HG03060 (cell line): ENCODE measurements around the gene PHACTR1.

Experiments
- ATAC-seq: cut with Tn5 transposase; IDR thresholded peaks from one replicate; pipeline ENCODE4 v1.9.1; 2021; ENCODE audit warnings: low read depth, moderate number of reproducible peaks; ENCODE audit not compliant: unreplicated experiment

The PHACTR1 gene

DNA sequence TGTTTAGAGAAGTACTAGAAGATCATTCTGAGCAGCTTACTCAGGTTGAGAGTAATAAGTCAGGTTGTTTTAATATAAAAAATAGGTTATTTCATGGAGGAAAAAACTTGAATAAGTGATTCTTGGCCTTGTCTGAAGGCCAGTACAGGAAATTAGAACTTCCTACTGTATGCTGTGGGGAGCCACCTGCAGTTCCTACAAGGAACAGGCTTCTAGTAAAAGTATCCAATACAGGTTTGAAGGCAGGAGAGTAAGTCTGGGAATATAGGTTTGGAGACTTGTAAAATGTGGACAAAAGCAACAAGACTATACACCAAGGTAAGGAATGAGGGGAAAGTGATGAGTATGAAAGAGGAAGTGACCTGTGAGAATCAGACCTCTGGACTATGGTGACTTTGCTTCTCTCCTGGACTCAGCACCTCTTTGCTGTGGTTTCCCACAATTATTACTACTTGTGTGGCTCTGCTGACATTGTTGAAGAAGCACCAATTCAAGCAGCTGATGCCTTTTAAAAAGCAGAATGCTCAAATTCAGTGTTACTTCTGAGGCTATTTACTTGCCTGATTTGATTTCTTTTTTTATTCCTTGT is 333.2 kb downstream of the PHACTR1 start:
- no peak for ATAC-seq

- no peak for ATAC-seq
These were observed 336.5 kb downstream of the PHACTR1 start for GRCh38 chr6:13053006-13053461.

- no peak for ATAC-seq
These were observed 341.5 kb downstream of the PHACTR1 start for GRCh38 chr6:13058051-13058450.

GRCh38 chr6:13059026-13059425 is 342.5 kb downstream of the PHACTR1 start:
- ATAC-seq = no peak

GRCh38 chr6:13063300-13063918 is 346.8 kb downstream of the PHACTR1 start:
- no peak for ATAC-seq

DNA sequence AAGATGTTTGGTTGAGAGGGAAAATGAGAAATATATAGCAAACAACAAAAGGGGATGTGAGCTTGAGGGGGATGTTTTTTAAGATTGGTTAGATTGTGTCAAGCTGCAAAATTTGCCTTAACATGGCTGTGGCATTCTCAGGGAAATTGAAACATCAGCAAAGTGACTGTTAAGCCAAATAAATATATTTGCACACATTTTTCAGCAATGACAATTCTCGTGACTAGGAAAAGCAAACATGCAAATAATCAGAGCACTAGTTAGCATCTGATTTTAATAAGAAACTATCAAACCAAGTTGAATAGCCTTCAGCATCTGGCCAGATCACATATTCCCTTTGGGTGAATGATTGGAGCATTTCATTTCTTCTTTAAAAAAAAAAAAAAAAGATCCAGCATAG is 349.0 kb downstream of the PHACTR1 start:
- ATAC-seq = no peak

DNA sequence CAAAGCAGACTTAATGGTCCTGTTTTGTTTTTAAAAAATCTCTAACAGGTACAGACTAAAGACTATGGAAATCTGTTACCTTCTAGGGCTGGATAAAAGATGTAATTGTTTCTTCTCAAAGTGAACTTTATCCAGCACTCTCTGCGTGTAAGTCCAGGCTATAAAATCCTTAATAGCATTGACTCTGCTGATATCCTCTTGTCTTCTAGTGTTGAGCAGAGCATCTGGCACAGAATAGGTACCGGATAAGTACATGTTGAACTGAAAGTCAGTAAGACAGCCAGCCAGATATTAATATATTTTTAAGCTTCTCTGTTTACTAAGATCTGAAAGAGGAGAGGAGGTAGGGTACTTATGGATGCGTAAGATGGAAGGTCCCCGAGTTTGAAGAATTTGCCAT is 349.5 kb downstream of the PHACTR1 start:
- ATAC-seq = no peak

DNA sequence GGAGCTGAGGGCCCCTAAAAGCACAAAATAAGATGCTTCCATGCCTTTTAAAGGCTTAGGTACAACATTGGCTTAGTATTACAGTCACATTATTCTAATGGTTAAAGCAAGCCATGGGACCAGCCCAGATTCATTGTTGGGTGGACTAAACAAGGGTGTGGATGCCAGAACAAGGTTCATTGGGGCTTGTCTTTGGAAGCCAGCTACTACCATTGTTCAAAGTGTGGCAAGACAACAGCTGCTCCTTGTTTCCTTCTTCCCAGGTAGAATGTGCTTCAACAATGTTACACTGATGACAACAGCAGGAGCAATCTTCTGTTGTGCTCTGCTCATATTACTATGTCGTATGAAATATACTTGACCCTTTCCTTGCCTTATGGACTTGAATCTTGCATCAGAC is 350.3 kb downstream of the PHACTR1 start:
- no peak for ATAC-seq

- ATAC-seq = no peak
These were observed 352.1 kb downstream of the PHACTR1 start for GRCh38 chr6:13068586-13069210.

DNA sequence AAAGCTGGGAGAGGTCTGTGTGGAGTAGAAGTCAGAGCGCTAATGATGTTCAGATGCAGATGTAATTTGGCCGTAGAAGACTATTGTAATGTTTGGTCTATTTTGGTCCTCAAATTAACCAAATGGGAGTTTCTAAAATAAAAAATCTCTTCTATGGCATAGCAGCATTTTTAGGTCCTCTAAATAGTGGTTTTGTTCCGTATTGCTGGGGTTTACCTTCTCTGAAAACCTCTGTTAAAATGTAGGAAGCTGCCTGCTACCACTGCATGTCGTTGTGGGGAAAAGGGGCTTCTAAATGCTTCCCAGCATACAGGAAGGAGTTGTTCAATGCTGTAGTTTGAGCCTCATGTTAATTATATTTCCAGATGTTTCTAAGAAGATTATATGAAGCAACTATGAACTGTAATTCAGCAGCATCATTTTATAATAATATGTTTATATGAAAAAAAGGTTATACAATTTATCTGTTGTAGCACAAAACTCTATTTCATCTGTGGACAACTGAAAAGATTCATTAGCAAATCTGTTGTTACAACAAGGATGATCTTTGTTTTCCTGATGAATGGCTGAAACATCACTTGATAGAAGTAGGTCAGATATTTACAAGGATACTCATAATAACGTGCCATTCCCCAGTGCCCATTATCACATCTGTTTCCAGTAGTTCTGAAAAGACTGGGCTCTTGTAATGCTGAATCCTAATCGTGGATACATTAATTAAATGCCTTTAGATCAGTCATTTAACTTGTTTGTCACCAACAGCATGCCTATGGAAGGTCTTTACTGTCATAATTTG is 355.2 kb downstream of the PHACTR1 start:
- ATAC-seq = no peak

GRCh38 chr6:13072686-13073347 is 356.2 kb downstream of the PHACTR1 start:
- ATAC-seq = no peak

GRCh38 chr6:13074415-13075140 is 358.0 kb downstream of the PHACTR1 start:
- no peak for ATAC-seq

- ATAC-seq = no peak
These were observed 358.7 kb downstream of the PHACTR1 start for GRCh38 chr6:13075141-13075845.

DNA sequence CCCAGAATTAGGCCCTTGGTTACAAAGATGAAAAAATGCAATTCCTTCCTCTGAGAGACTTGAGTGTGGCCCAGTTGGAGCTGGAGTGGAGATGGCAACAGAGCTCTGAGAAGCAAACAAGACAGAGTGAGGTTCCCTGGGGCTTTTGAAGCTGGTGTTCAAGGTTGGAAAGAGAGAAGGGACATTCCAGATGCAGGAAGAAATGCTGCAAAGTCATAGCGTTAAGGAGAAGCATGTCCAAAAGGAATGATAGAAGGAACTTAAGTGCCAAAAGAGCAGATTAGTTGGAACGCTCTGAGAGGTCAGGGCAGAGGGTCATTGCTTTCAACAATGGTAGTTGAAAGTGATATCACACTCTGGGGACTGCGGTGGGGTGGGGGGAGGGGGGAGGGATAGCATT is 360.0 kb downstream of the PHACTR1 start:
- no peak for ATAC-seq

DNA sequence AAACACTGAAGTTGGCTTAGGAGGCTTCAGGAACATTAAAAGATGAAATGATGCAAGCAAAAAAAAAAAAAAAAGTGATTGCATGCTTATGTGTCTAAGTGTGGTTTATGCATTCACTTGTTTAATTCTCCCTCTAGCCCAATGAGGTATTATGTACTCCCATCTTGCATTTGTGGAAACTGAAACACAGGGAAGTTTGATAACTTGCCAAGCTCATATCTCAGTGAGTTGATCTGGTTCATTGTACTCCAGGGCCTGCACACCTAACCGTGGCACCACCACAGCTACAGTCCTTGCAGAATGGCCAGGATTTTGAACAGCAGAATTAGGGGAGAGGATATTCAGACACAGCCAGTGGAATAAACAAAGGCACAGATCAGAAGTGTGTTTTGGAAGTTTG is 360.6 kb downstream of the PHACTR1 start:
- no peak for ATAC-seq

- no peak for ATAC-seq
These were observed 362.6 kb downstream of the PHACTR1 start for GRCh38 chr6:13079096-13079723.

- no peak for ATAC-seq
These were observed 364.1 kb downstream of the PHACTR1 start for GRCh38 chr6:13080462-13081188.

DNA sequence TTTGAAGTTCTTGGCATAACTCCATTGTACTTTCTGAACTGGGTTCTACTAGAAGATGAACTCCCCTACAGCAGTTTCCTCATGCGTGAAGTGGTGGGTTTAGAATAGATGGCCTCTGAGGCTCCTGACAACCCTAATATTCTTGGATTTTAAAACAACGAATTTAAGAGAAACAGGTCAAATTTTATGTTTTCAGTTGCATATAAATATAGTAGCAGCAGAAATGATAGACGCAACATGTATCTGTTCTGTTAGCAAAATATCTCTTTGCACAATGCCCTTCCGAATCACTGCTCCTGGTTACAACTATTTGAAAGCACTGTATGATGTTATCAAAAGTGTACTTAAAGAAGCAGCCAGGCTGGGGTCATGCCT is 364.6 kb downstream of the PHACTR1 start:
- ATAC-seq = no peak
